Loucy (cell line): Measurements from ENCODE around the gene MSL1.

Experiments
- EZH2phosphoT487 ChIP-seq: fragments of 200-600 bp; IDR thresholded peaks from 2 replicates; pipeline ENCODE4 v1.6.1; 2018; ENCODE audit warnings: antibody characterized with exemption, mild to moderate bottlenecking, moderate library complexity, borderline replicate concordance
- TF ChIP-seq, protein P1 (sequence below): fragments of 200-600 bp; sonication (generic); conservative IDR thresholded peaks from 2 replicates; pipeline ENCODE4 v1.5.1; 2014; ENCODE audit warnings: mild to moderate bottlenecking, antibody characterized with exemption, low read length

- TF ChIP-seq, protein P1, sequence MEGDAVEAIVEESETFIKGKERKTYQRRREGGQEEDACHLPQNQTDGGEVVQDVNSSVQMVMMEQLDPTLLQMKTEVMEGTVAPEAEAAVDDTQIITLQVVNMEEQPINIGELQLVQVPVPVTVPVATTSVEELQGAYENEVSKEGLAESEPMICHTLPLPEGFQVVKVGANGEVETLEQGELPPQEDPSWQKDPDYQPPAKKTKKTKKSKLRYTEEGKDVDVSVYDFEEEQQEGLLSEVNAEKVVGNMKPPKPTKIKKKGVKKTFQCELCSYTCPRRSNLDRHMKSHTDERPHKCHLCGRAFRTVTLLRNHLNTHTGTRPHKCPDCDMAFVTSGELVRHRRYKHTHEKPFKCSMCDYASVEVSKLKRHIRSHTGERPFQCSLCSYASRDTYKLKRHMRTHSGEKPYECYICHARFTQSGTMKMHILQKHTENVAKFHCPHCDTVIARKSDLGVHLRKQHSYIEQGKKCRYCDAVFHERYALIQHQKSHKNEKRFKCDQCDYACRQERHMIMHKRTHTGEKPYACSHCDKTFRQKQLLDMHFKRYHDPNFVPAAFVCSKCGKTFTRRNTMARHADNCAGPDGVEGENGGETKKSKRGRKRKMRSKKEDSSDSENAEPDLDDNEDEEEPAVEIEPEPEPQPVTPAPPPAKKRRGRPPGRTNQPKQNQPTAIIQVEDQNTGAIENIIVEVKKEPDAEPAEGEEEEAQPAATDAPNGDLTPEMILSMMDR: peak; percentile 48
- no peak for TF ChIP-seq EZH2phosphoT487
Observed at GRCh38 chr17:40108970-40109824, 12.6 kb upstream of the MSL1 start.
